Measurements from ENCODE around the gene BRD9. TPM values are rescaled to one million over a fixed set of nuclear protein-coding genes. Genes with fewer than 3 reads are reported as not detected.

The BRD9 gene
- total and polyA plus RNA-seq, 2 of the 13 experiments (the other 11 are each of a cell fraction or from before 2014, with no cell fraction given): 5.2 to 22.9 TPM

DNA sequence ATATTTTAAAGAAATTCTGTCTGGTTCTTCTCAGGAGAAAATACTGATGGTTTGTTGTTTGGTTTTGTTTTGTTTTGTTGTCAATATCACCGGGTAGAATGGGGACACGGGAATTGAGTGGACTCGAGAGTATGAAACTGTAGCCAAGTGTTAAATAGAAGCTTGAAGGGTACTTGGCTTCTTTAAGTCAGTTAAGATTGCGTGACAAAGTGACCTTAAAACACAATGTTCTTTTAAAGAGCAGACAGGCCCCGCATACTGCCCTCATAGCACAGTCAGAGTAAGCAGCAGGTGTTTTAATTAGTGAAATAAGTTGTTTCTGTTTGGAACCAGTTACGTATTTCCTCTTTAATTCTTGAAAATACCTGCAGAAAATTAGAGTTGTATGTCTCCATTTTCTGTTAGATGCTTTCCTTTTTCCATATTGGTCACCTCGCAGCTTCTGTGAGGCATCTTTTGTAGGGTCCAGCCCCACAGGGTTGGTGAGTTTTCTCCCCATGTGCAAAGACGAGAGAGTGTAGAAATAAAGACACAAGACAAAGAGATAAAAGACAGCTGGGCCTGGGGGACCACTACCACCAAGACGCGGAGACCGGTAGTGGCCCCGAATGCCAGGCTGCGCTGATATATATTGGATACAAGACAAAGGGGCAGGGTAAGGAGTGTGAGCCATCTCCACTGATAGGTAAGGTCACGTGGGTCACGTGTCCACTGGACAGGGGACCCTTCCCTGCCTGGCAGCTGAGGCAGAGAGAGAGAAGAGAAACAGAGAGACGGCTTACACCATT, 9.7 kb upstream of the BRD9 start (continued):
- TF ChIP-seq, protein P1, sequence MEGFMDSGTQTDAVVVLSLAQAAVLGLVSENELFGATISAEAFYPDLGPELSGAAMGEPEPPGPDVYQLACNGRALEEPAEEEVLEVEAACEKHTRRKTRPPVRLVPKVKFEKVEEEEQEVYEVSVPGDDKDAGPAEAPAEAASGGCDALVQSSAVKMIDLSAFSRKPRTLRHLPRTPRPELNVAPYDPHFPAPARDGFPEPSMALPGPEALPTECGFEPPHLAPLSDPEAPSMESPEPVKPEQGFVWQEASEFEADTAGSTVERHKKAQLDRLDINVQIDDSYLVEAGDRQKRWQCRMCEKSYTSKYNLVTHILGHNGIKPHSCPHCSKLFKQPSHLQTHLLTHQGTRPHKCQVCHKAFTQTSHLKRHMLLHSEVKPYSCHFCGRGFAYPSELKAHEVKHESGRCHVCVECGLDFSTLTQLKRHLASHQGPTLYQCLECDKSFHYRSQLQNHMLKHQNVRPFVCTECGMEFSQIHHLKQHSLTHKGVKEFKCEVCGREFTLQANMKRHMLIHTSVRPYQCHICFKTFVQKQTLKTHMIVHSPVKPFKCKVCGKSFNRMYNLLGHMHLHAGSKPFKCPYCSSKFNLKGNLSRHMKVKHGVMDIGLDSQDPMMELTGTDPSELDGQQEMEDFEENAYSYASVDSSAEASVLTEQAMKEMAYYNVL (CRISPR knock-in tag; IDR thresholded peaks at IDR 0.05; ENCODE audit: borderline replicate concordance): no peak
- no peak for TF ChIP-seq IRX3 (CRISPR knock-in tag; IDR thresholded peaks at IDR 0.05; ENCODE audit: borderline replicate concordance, low read depth)
- TF ChIP-seq, protein P2, sequence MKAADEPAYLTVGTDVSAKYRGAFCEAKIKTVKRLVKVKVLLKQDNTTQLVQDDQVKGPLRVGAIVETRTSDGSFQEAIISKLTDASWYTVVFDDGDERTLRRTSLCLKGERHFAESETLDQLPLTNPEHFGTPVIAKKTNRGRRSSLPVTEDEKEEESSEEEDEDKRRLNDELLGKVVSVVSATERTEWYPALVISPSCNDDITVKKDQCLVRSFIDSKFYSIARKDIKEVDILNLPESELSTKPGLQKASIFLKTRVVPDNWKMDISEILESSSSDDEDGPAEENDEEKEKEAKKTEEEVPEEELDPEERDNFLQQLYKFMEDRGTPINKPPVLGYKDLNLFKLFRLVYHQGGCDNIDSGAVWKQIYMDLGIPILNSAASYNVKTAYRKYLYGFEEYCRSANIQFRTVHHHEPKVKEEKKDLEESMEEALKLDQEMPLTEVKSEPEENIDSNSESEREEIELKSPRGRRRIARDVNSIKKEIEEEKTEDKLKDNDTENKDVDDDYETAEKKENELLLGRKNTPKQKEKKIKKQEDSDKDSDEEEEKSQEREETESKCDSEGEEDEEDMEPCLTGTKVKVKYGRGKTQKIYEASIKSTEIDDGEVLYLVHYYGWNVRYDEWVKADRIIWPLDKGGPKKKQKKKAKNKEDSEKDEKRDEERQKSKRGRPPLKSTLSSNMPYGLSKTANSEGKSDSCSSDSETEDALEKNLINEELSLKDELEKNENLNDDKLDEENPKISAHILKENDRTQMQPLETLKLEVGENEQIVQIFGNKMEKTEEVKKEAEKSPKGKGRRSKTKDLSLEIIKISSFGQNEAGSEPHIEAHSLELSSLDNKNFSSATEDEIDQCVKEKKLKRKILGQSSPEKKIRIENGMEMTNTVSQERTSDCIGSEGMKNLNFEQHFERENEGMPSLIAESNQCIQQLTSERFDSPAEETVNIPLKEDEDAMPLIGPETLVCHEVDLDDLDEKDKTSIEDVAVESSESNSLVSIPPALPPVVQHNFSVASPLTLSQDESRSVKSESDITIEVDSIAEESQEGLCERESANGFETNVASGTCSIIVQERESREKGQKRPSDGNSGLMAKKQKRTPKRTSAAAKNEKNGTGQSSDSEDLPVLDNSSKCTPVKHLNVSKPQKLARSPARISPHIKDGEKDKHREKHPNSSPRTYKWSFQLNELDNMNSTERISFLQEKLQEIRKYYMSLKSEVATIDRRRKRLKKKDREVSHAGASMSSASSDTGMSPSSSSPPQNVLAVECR (CRISPR knock-in tag; IDR thresholded peaks at IDR 0.05; ENCODE audit: borderline replicate concordance): no peak

DNA sequence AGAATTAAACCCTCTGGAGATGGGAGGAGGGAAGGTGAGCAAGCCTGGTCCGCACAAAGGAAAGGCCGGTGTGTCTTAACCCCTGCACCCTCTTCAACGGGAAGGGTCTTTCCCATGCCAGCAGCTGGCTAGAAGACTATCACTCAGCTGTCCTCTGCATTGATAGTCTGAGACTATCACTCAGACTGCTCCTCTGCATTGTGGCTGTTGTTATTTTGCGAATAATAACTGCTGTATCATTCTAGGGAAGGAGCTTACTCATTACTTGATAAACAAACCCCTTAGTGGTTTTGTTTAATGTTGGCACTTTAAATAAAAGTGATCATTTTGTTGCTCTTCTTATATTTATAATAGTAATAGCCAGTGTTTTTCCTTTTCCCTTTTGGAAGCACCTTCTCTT, 8.2 kb upstream of the BRD9 start:
- DNase-seq (ENCODE audit: low spot score): no peak
- intact Hi-C loops (cut with micrococcal nuclease; ENCODE audit: unreplicated experiment): no loop called here
- H4K20me1 ChIP-seq (ENCODE audit: insufficient read depth, low read length): no peaks in the 10 kb centered on the region
- H2AFZ ChIP-seq (ENCODE audit: low read length): no peak overlapping the region
- no peaks in the 10 kb centered on the region for H3K4me1 ChIP-seq (ENCODE audit: insufficient read depth, low read length)
- no peak overlapping the region for H3K27ac ChIP-seq (ENCODE audit: extremely low read length, insufficient read depth, low read length)
- no peak for ATAC-seq
- in situ Hi-C loops (cut with HindIII; ENCODE audit: extremely low pct_ligation_motif_present, low pct_unique_long_range_greater_than_20kb): no loop called here
- no peak overlapping the region for H3K4me2 ChIP-seq (ENCODE audit: low read depth, low read length)
- H3K4me3 ChIP-seq (replicated peaks in 1 of 3; ENCODE audit: insufficient read depth in 1 of 3, low read depth in 2 of 3, low read length in 3 of 3): no peak overlapping the region
- BruUV-seq (replicated peaks): no TSS peak
- H3K27me3 ChIP-seq (ENCODE audit: control insufficient read depth in 1 of 2, insufficient read depth in 2 of 2, low read length in 2 of 2): no peaks in the 10 kb centered on the region
- ChIA-PET POLR2A (no interaction called here), CTCF (ENCODE audit: low intra/inter-chr PET ratio, low total read pairs) (no interaction called here)
- H3K36me3 ChIP-seq (replicated peaks in 1 of 2; ENCODE audit: control insufficient read depth in 1 of 2, insufficient read depth in 2 of 2, low read length in 2 of 2): peaks cover 11 to 46% of the 10 kb centered on the region in 2 experiments
- no peak for FAIRE-seq
- no peaks in the 10 kb centered on the region for H3K79me2 ChIP-seq (ENCODE audit: insufficient read depth, low read length)
- TF ChIP-seq DMTF1 (CRISPR knock-in tag; IDR thresholded peaks at IDR 0.05) (no peak), BRCA1 (CRISPR knock-in tag; IDR thresholded peaks at IDR 0.05) (no peak)
- H3K9ac ChIP-seq (ENCODE audit: insufficient read depth, low read depth, low read length): no peak overlapping the region
- WGBS (ENCODE audit: low lambda C conversion rate): 100% methylated on average over 4 of the region's 4 CpGs
- H3K9me3 ChIP-seq (ENCODE audit: low read length): no peaks in the 10 kb centered on the region

All from HepG2 (cell line).